Left colon (tissue), 2 donors: Measurements from ENCODE around the gene KRTAP6-3. TPM values are rescaled to one million over a fixed set of nuclear protein-coding genes. Genes with fewer than 3 reads are reported as not detected.

Source experiments
- ATAC-seq: fragments of 200-7000 bp; cut with Tn5 transposase; one replicate; pipeline ENCODE4 v1.9.1; 2020; ENCODE audit warnings: mild to moderate bottlenecking, moderate library complexity
- DNase-seq, 2 donors: peaks; one replicate each; pipeline ENCODE4 v3.0.0-alpha.2; 2020
- intact Hi-C, 2 donors: fragments of 100-400 bp; cut with DNase I in 1 of 2; cut with micrococcal nuclease in 1 of 2; formaldehyde crosslinking; loops; one replicate each; pipeline versions ENCODE4 v1.11.2 to v1.14.0; 2022; cut with DNase I, micrococcal nuclease
- total RNA-seq, 2 donors: library from RNA; stranded (reverse); fragmentation: NEBNext Ultra II Directional; extraction: Animal tissue kit (Norgen Biotek cat#: 25700); gene quantifications; one replicate each; pipeline ENCODE4 v1.2.1, GENCODE V29; 2021
- donor health status: DM: no; HTN: no; CAD: no.
- donor health status: DM: yes; HTN: yes; CAD: no.

The KRTAP6-3 gene
- total RNA-seq, 2 donors from 2014 or later: not detected

GRCh38 chr21:30620080-30620479 lies 27.8 kb downstream of the KRTAP6-3 start:
- DNase-seq: no peak
- no peak for ATAC-seq
- intact Hi-C loops: no loop called here

GRCh38 chr21:30620522-30620921 lies 28.3 kb downstream of the KRTAP6-3 start, which contains the start of gene KRTAP20-4:
KRTAP20-4 (plus strand) TSS chr21:30620627.
- no peak for ATAC-seq
- intact Hi-C loops: no loop called here

GRCh38 chr21:30623362-30623761 lies 31.1 kb downstream of the KRTAP6-3 start:
- no peak for ATAC-seq
- intact Hi-C loops: no loop called here

More at GRCh38 chr21:30620522-30620921, 28.3 kb downstream of the KRTAP6-3 start, which contains the start of gene KRTAP20-4:
- DNase-seq: no peak

GRCh38 chr21:30625449-30626165 lies 33.4 kb downstream of the KRTAP6-3 start:
- no peak for ATAC-seq
- no peak for DNase-seq
- intact Hi-C loops: no loop called here

More at GRCh38 chr21:30623362-30623761, 31.1 kb downstream of the KRTAP6-3 start:
- DNase-seq: no peak

- intact Hi-C loops: no loop called here
- DNase-seq (no peak), ATAC-seq (no peak)
Measured at GRCh38 chr21:30628109-30628508, 35.9 kb downstream of the KRTAP6-3 start.

- intact Hi-C loops: no loop called here
- no peak for DNase-seq
- no peak for ATAC-seq
Measured at GRCh38 chr21:30629200-30629599, 37.0 kb downstream of the KRTAP6-3 start.

GRCh38 chr21:30634906-30635305 lies 42.7 kb downstream of the KRTAP6-3 start, which contains the start of gene KRTAP20-2:
KRTAP20-2 (plus strand) TSS chr21:30635206; CDS start chr21:30635264, 58 bp downstream.
- intact Hi-C loops: no loop called here
- ATAC-seq: no peak
- no peak for DNase-seq

- ATAC-seq (no peak), DNase-seq (no peak)
- intact Hi-C loops: no loop called here
Measured at GRCh38 chr21:30638686-30639085, 46.4 kb downstream of the KRTAP6-3 start.

- intact Hi-C loops: no loop called here
- ATAC-seq (no peak), DNase-seq (no peak)
Measured at GRCh38 chr21:30642564-30642963, 50.3 kb downstream of the KRTAP6-3 start, which contains the start of gene KRTAP20-3. KRTAP20-3 (plus strand) TSS chr21:30642864.

Other genes starting within 250 kb of the KRTAP6-3 start
- not detected for gene KRTAP23-1, start 243.8 kb upstream of the KRTAP6-3 start, total RNA-seq
- 1 to 10 TPM; 1.9 to 10.0 TPM for gene KRTAP13-2, start 220.2 kb upstream of the KRTAP6-3 start, total RNA-seq
- gene KRTAP13-1, start 196.4 kb upstream of the KRTAP6-3 start, total RNA-seq: not detected
- gene KRTAP13-3, start 166.5 kb upstream of the KRTAP6-3 start, total RNA-seq: not detected
- gene KRTAP13-4, start 162.2 kb upstream of the KRTAP6-3 start, total RNA-seq: not detected
- gene KRTAP15-1, start 152.2 kb upstream of the KRTAP6-3 start, total RNA-seq: not detected
- not detected for gene KRTAP19-1, start 112.1 kb upstream of the KRTAP6-3 start, total RNA-seq
- gene KRTAP19-2, start 105.0 kb upstream of the KRTAP6-3 start, total RNA-seq: not detected
- gene KRTAP19-3, start 100.4 kb upstream of the KRTAP6-3 start, total RNA-seq: not detected
- not detected for gene KRTAP19-4, start 95.3 kb upstream of the KRTAP6-3 start, total RNA-seq
- not detected for gene KRTAP19-5, start 90.3 kb upstream of the KRTAP6-3 start, total RNA-seq
- not detected for gene KRTAP19-6, start 50.6 kb upstream of the KRTAP6-3 start, total RNA-seq
- not detected for gene KRTAP19-7, start 31.1 kb upstream of the KRTAP6-3 start, total RNA-seq
- not detected for gene KRTAP22-2, start 2.0 kb upstream of the KRTAP6-3 start, total RNA-seq
- not detected for gene KRTAP6-2, start 6.5 kb downstream of the KRTAP6-3 start, total RNA-seq
- gene KRTAP22-1, start 8.6 kb downstream of the KRTAP6-3 start, total RNA-seq: not detected
- gene KRTAP6-1, start 21.5 kb downstream of the KRTAP6-3 start, total RNA-seq: not detected
- not detected for gene KRTAP20-1, start 24.0 kb downstream of the KRTAP6-3 start, total RNA-seq
- not detected for gene KRTAP20-4, start 28.2 kb downstream of the KRTAP6-3 start, total RNA-seq
- gene KRTAP20-2, start 42.8 kb downstream of the KRTAP6-3 start, total RNA-seq: not detected
- not detected for gene KRTAP20-3, start 50.4 kb downstream of the KRTAP6-3 start, total RNA-seq
- gene KRTAP21-3, start 126.3 kb downstream of the KRTAP6-3 start, total RNA-seq: not detected
- gene KRTAP21-2, start 154.8 kb downstream of the KRTAP6-3 start, total RNA-seq: not detected
- gene KRTAP21-1, start 163.0 kb downstream of the KRTAP6-3 start, total RNA-seq: not detected
- gene KRTAP8-1, start 220.8 kb downstream of the KRTAP6-3 start, total RNA-seq: not detected
- not detected for gene KRTAP7-1, start 237.3 kb downstream of the KRTAP6-3 start, total RNA-seq